GM12874 (cell line): ENCODE measurements around the gene ORC3.

Experiments
- TF ChIP-seq, protein P1 (sequence below): IDR thresholded peaks from 2 replicates; pipeline ENCODE4 v1.5.1; 2011; ENCODE audit warnings: low read depth, mild to moderate bottlenecking, control low read depth, low read length, moderate library complexity; ENCODE audit not compliant: insufficient read depth

The ORC3 gene

DNA sequence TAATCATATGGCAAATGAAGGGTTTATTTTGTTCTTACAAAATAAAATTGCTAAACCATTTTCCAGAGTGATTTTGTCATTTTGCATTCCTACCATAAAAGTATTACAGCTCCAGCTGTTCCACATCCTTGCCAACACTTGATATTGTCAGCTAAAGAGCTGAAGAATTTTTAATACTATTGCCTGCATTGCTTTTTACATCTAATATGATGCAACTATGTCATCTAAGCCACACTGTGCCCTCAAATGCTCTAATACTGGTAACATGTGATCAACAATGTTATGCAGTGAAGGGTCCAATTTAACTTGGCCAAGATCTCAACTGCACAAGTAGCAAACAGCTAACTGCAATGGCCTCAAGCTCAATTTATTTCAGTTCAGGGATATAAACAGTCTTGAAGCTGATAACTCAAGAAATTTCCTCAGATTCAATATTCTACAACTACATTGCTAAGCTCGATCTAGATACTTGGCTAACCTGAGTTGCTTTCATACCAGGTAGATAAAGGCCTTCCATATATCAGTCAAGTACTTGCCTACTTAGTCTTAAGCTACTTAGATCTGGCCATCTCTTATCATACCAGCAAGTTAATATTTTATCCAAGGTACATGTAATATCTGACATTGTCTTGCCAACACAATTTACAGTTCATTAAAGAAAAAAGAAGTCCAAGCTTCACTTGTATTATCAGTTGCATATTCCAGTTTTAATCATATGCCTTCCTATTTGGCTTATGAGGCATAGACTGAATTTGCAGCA is 95.1 kb downstream of the ORC3 start:
- TF ChIP-seq, protein P1, sequence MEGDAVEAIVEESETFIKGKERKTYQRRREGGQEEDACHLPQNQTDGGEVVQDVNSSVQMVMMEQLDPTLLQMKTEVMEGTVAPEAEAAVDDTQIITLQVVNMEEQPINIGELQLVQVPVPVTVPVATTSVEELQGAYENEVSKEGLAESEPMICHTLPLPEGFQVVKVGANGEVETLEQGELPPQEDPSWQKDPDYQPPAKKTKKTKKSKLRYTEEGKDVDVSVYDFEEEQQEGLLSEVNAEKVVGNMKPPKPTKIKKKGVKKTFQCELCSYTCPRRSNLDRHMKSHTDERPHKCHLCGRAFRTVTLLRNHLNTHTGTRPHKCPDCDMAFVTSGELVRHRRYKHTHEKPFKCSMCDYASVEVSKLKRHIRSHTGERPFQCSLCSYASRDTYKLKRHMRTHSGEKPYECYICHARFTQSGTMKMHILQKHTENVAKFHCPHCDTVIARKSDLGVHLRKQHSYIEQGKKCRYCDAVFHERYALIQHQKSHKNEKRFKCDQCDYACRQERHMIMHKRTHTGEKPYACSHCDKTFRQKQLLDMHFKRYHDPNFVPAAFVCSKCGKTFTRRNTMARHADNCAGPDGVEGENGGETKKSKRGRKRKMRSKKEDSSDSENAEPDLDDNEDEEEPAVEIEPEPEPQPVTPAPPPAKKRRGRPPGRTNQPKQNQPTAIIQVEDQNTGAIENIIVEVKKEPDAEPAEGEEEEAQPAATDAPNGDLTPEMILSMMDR, result no peak

DNA sequence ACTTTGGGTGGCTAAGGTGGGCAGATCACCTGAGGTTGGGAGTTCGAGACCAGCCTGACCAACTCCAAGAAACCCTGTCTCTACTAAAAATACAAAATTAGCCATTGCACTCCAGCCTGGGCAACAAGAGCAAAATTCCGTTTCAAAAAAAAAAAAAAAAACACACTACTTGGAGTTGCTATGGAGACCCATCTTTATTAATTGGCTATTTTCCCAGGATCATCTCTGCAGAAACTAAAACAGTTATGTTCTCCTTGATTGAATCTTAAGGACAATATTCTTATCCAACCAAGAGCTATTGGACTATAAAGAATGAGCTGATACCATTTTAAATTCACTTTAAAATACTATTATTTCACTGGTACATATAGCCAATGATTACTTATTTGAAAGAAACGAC is 97.4 kb downstream of the ORC3 start:
- TF ChIP-seq, protein P1, result no peak

DNA sequence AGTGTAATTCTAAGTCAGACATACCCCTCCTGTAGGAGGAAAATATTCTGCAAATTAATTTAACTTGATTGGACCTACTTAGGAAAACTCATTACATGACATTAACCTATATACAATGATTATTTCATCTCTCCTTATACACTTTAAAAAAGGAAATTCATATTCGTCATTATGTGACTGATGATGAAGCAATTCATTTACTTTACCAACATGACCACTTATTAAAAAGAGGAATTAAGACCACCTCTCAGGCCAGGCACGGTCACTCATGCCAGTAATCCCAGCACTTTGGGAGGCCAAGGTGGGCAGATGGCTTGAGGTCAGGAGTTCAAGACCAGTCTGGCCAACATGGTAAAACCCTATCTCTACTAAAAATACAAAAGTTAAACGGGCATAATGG is 100.5 kb downstream of the ORC3 start:
- TF ChIP-seq, protein P1, result no peak

DNA sequence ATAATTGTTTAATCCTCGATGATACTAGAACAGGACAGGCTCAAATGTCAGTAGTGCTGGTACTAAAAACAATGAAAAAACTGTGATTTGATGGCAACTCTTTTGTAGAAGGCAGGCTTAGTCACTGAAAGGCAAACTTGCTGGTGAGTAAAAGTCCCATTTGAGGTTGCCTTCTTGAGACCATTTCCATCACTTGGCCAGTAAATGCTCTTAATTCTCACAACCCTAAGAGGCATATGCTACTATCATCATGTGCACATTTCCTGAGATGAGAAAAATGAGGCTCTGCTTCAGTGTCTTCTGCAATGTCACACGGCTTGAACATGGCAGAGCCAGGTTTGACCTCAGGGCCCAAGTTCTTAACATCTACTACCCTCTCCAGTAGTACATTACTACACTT is 102.2 kb downstream of the ORC3 start:
- TF ChIP-seq, protein P1, result no peak

DNA sequence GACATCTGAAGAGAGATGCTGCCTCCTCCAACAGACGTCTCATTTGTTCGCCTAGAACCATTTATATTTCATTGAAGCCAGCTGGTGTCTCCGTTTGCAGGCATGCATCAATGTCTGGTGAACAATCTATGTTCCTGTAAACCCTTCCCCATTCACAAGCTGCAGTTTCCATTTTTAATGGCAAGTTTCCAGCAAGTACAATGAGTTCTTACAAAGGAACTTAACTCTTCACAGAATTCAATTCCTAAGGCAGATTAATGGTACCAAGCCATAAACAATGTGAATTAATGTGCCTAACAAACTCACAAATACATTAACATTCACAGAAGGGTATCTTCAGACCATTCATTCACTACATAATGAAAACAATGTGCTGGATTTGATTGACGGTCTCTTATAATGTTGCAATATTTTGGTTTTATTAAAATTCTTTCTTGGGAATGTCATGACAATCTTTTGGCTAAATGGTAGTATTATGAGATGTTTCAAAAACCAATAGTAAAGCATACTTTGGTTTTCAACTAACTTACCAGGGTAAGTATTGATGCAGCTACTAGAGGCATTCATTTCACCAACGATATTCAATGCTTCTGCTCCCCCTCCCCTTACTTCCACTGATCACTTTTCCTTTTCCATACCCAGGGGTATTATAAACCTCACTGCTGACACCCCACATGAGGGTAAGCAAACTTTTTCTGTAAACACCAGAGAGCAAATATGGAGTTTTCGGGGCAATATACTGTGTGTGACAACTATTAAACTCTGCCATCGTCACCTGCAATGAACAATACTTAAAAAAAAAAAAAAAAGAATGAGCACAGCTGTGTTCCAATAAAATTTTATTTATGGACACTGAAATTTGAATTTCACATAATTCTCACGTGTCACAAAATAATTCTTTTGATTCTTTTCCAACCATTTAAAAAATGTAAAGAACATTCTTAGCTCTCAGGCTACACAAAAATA is 107.9 kb downstream of the ORC3 start:
- TF ChIP-seq, protein P1, result no peak

DNA sequence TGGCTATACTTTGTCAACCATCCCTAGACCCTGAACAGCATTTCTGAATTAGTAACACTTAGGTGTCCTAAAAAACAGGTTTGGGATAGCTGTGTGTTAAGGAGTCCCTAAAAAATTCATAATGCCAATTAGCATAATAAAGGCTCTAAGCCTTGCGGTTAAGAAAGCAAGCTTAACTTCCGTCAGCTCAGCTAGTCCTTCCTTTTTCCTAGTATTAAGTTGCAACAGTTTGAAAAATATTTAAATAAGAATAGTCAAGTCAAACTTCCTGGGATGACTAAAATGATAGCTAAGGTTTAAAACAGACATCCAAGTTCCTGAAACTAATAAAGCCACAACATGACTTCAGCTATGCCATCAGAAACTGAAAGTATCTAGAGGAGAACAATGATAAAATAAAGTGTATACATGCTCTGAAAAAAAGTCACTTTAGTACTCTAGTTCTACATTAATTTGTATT is 108.6 kb downstream of the ORC3 start:
- TF ChIP-seq, protein P1, result no peak

DNA sequence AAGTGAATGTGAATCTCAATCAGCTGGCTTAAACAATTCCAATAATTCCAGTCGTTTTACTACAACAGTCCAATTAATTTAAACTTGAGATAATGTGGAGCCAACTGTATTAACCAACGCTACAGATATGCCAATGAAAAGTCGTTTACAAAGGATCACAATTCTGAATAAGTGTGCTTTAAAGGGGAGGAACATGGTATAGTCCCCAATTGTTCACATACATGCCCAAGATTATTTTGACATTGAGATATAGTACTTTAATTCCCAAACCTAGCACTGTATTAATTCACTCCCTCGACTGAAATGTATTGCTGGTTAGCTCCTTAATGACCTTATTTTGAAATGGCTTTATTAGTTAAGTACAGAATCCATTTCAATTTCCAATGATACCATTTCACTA is 109.6 kb downstream of the ORC3 start:
- TF ChIP-seq, protein P1, result no peak
